Activated naive CD8-positive, alpha-beta T cell treated with anti-CD3 and anti-CD28 coated beads, Interleukin-2, amount 10 ng/mL, durations not matched to agents 7 days and 5 days (primary cell): ENCODE results near the gene SMIM13. TPM values are rescaled to one million over a fixed set of nuclear protein-coding genes. Genes with fewer than 3 reads are reported as not detected.

ENCODE experiments used
- ATAC-seq: fragments of 150-1000 bp; cut with Tn5 transposase; one replicate; pipeline ENCODE4 v1.10.0; 2021; ENCODE audit warnings: low read depth, moderate library complexity
- POLR2A ChIA-PET: fragments of 350-600 bp; sonication (Branson Sonifier 250); formaldehyde crosslinking; loops from one replicate; lab custom pipeline; 2021; ENCODE audit warnings: antibody characterized with exemption; lab: Charles Lee
- DNase-seq: peaks from one replicate; pipeline ENCODE4 v3.0.0; 2021
- H3K27ac Mint-ChIP-seq: one replicate; pipeline ENCODE4 v1.8.0; 2022; ENCODE audit warnings: mild to moderate bottlenecking, mixed read lengths
- H3K27me3 Mint-ChIP-seq: one replicate; pipeline ENCODE4 v1.8.0; 2022; ENCODE audit warnings: mild to moderate bottlenecking, moderate library complexity, mixed read lengths
- H3K36me3 Mint-ChIP-seq: one replicate; pipeline ENCODE4 v1.8.0; 2021; ENCODE audit warnings: mild to moderate bottlenecking, mixed read lengths
- H3K4me1 Mint-ChIP-seq: one replicate; pipeline ENCODE4 v1.8.0; 2021; ENCODE audit warnings: mixed read lengths
- H3K4me3 Mint-ChIP-seq: one replicate; pipeline ENCODE4 v1.8.0; 2022; ENCODE audit warnings: mild to moderate bottlenecking, moderate library complexity, mixed read lengths
- H3K9me3 Mint-ChIP-seq: one replicate; pipeline ENCODE4 v1.8.0; 2021; ENCODE audit warnings: mixed read lengths
- total RNA-seq, 2 experiments: library from RNA; stranded (reverse); gene quantifications; one replicate each; pipeline ENCODE4 v1.2.3, GENCODE V29; 2021

The SMIM13 gene
- total RNA-seq, 2 experiments from 2014 or later, result 7.0 to 8.3 TPM

- no peak for DNase-seq
- H3K9me3 Mint-ChIP-seq, result peaks cover 2% of the 10 kb centered on the region
- no peak for ATAC-seq
- POLR2A ChIA-PET, result interaction anchor here (1.0 kb wide), 1 partner anchor 53 kb away, joined by 3 read pairs; the partner anchor contains the start of gene NEDD9
- H3K36me3 Mint-ChIP-seq, result peaks cover 32% of the 10 kb centered on the region
- H3K4me3 Mint-ChIP-seq, result no peak overlapping the region
- H3K4me1 Mint-ChIP-seq, result peaks cover 13% of the 10 kb centered on the region
- no peak overlapping the region for H3K27ac Mint-ChIP-seq
- H3K27me3 Mint-ChIP-seq, result no peaks in the 10 kb centered on the region
Measured at GRCh38 chr6:11179419-11180202, 86.0 kb downstream of the SMIM13 start.

- Mint-ChIP-seq H3K9me3 (peaks cover 2% of the 10 kb centered on the region), H3K36me3 (peaks cover 48% of the 10 kb centered on the region), H3K27ac (no peak overlapping the region), H3K4me3 (no peak overlapping the region), H3K4me1 (peaks cover 7% of the 10 kb centered on the region), H3K27me3 (no peaks in the 10 kb centered on the region)
- no peak for ATAC-seq
- DNase-seq, result no peak
- POLR2A ChIA-PET, result no interaction called here
Measured at GRCh38 chr6:11181478-11182136, 88.0 kb downstream of the SMIM13 start.

GRCh38 chr6:11183761-11184362, 90.2 kb downstream of the SMIM13 start:
- Mint-ChIP-seq H3K27ac (no peak overlapping the region), H3K27me3 (no peaks in the 10 kb centered on the region), H3K4me3 (no peak overlapping the region), H3K36me3 (peaks cover 68% of the 10 kb centered on the region), H3K4me1 (peaks cover 7% of the 10 kb centered on the region), H3K9me3 (peaks cover 4% of the 10 kb centered on the region)
- POLR2A ChIA-PET, result no interaction called here
- ATAC-seq, result no peak
- no peak for DNase-seq

- ATAC-seq (no peak), DNase-seq (no peak)
- POLR2A ChIA-PET, result interaction anchor here (1.4 kb wide), 1 partner anchor 73 kb away, joined by 3 read pairs; no protein-coding TSS in a partner anchor
- Mint-ChIP-seq H3K36me3 (peaks cover 82% of the 10 kb centered on the region), H3K27ac (no peak overlapping the region), H3K4me1 (peaks cover 7% of the 10 kb centered on the region), H3K9me3 (peaks cover 4% of the 10 kb centered on the region), H3K4me3 (no peak overlapping the region), H3K27me3 (no peaks in the 10 kb centered on the region)
Measured at GRCh38 chr6:11185204-11185842, 91.7 kb downstream of the SMIM13 start.

GRCh38 chr6:11187301-11187700, 93.7 kb downstream of the SMIM13 start:
- peaks cover 86% of the 10 kb centered on the region for H3K36me3 Mint-ChIP-seq
- no peaks in the 10 kb centered on the region for H3K27me3 Mint-ChIP-seq
- no peak for DNase-seq
- ATAC-seq, result no peak
- no peak overlapping the region for H3K4me3 Mint-ChIP-seq
- POLR2A ChIA-PET, result no interaction called here
- peaks cover 7% of the 10 kb centered on the region for H3K4me1 Mint-ChIP-seq
- peaks cover 4% of the 10 kb centered on the region for H3K9me3 Mint-ChIP-seq
- no peak overlapping the region for H3K27ac Mint-ChIP-seq

Other genes with a start within 250 kb of the SMIM13 start
- not detected for gene GCM2, start 211.8 kb upstream of the SMIM13 start, total RNA-seq
- gene SYCP2L, start 206.8 kb upstream of the SMIM13 start, total RNA-seq, result under 1 TPM in 1 of 2 experiments, not detected in 1; 0.31 TPM
- not detected for gene ELOVL2, start 49.5 kb upstream of the SMIM13 start, total RNA-seq
- not detected for gene ERVFRD-1, start 17.9 kb downstream of the SMIM13 start, total RNA-seq
- gene NEDD9, start 138.8 kb downstream of the SMIM13 start, total RNA-seq, result 10 to 100 TPM; 72.2 to 80.8 TPM